ENCODE results near the gene SECISBP2. TPM values are rescaled to one million over a fixed set of nuclear protein-coding genes. Genes with fewer than 3 reads are reported as not detected.

SECISBP2 gene
- total and polyA plus RNA-seq, 4 donors = 26.6 to 112 (median 43.0) TPM

GRCh38 chr9:89395931-89396710 is 77.8 kb downstream of the SECISBP2 start:
- no peaks in the 10 kb centered on the region for H3K27me3 ChIP-seq (ENCODE audit: control insufficient read depth in 3 of 3, insufficient read depth in 3 of 3, low read length in 2 of 3)
- ATAC-seq (ENCODE audit: insufficient read depth, low FRiP score) = no peak
- no peak for DNase-seq
- TF ChIP-seq CTCF (IDR thresholded peaks at IDR 0.05; ENCODE audit: control extremely low read depth, extremely low read depth) = no peak
- H3K9ac ChIP-seq (ENCODE audit: insufficient read depth in 1 of 2, low read length in 2 of 2) = no peak overlapping the region
- no peak overlapping the region for H3K4me3 ChIP-seq
- H3K4me1 ChIP-seq (ENCODE audit: control insufficient read depth in 5 of 5, insufficient read depth in 5 of 5, low read length in 5 of 5) = no peaks in the 10 kb centered on the region
- H3K27ac ChIP-seq (ENCODE audit: low read depth in 1 of 2, low read length in 1 of 2) = no peak overlapping the region
- peaks cover 0 to 27% (median 9%) of the 10 kb centered on the region in 4 donors for H3K36me3 ChIP-seq (ENCODE audit: control insufficient read depth in 4 of 4, insufficient read depth in 4 of 4, low read length in 4 of 4)
- H3K9me3 ChIP-seq (ENCODE audit: control insufficient read depth in 4 of 4, insufficient read depth in 3 of 4, low read length in 3 of 4) = no peaks in the 10 kb centered on the region
- 91 to 96% methylated on average over 11 of the region's 11 CpGs for WGBS, 2 donors

GRCh38 chr9:89397471-89397870 is 79.2 kb downstream of the SECISBP2 start:
- 86 to 96% methylated on average over 5 of the region's 5 CpGs for WGBS, 2 donors
- no peak for DNase-seq
- Histone ChIP-seq H3K9me3 (ENCODE audit: control insufficient read depth in 4 of 4, insufficient read depth in 3 of 4, low read length in 3 of 4) (no peaks in the 10 kb centered on the region), H3K27ac (ENCODE audit: low read depth in 1 of 2, low read length in 1 of 2) (no peak overlapping the region), H3K4me3 (no peak overlapping the region), H3K9ac (ENCODE audit: insufficient read depth in 1 of 2, low read length in 2 of 2) (no peak overlapping the region), H3K4me1 (ENCODE audit: control insufficient read depth in 5 of 5, insufficient read depth in 5 of 5, low read length in 5 of 5) (no peaks in the 10 kb centered on the region), H3K27me3 (ENCODE audit: control insufficient read depth in 3 of 3, insufficient read depth in 3 of 3, low read length in 2 of 3) (no peaks in the 10 kb centered on the region), H3K36me3 (ENCODE audit: control insufficient read depth in 4 of 4, insufficient read depth in 4 of 4, low read length in 4 of 4) (peaks cover 0 to 25% (median 9%) of the 10 kb centered on the region in 4 donors)
- ATAC-seq (ENCODE audit: insufficient read depth, low FRiP score) = no peak
- TF ChIP-seq CTCF (IDR thresholded peaks at IDR 0.05; ENCODE audit: control extremely low read depth, extremely low read depth) = no peak

GRCh38 chr9:89398621-89399020 is 80.3 kb downstream of the SECISBP2 start:
- Histone ChIP-seq H3K4me3 (no peak overlapping the region), H3K27me3 (ENCODE audit: control insufficient read depth in 3 of 3, insufficient read depth in 3 of 3, low read length in 2 of 3) (no peaks in the 10 kb centered on the region), H3K4me1 (ENCODE audit: control insufficient read depth in 5 of 5, insufficient read depth in 5 of 5, low read length in 5 of 5) (no peaks in the 10 kb centered on the region), H3K36me3 (ENCODE audit: control insufficient read depth in 4 of 4, insufficient read depth in 4 of 4, low read length in 4 of 4) (peaks cover 0 to 22% (median 6%) of the 10 kb centered on the region in 4 donors), H3K9ac (ENCODE audit: insufficient read depth in 1 of 2, low read length in 2 of 2) (no peak overlapping the region), H3K27ac (ENCODE audit: low read depth in 1 of 2, low read length in 1 of 2) (no peak overlapping the region), H3K9me3 (ENCODE audit: control insufficient read depth in 4 of 4, insufficient read depth in 3 of 4, low read length in 3 of 4) (no peaks in the 10 kb centered on the region)
- WGBS, 2 donors = 57 to 82% methylated on average over 5 of the region's 5 CpGs
- ATAC-seq (ENCODE audit: insufficient read depth, low FRiP score) (no peak), DNase-seq (no peak)
- no peak for TF ChIP-seq CTCF (IDR thresholded peaks at IDR 0.05; ENCODE audit: control extremely low read depth, extremely low read depth)

All from lung (tissue), 12 donors.